Dermis microvascular lymphatic vessel endothelial cell (primary cell): Measurements from ENCODE around the gene SETBP1. TPM values are rescaled to one million over a fixed set of nuclear protein-coding genes. Genes with fewer than 3 reads are reported as not detected.

Source experiments
- DNase-seq, 2 donors: peaks; one replicate each; pipeline versions ENCODE4 v3.0.0 to v3.0.0-alpha.2; 2010; ENCODE audit warnings: low read depth in 2 of 2
- total RNA-seq: library from RNA; depleted of rRNA; stranded (reverse); fragments of >200 nt; gene quantifications from 2 replicates; pipeline ENCODE4 v1.2.1, GENCODE V29; 2014

Gene SETBP1
- total RNA-seq, 1 donor from 2014 or later: 2.3 TPM

DNA sequence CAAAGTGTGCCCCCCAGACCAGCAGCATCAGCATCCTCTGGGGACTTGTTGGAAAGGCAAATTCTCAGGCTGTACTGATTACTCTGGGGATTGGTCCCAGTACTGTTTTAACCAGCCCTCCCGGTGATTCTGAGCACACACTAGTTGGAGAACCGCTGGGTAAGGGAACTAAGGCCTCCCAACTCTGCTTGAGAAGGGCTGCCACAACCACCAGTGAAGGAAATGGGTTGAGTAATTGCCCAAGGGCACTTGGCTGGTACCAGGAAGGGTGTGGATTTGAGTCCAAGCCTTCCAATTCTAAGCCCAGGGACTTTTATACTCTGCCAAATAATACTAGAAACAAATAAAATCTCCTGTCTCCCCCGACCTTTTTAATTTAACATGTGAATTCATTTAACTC is 219.9 kb downstream of the SETBP1 start:
- DNase-seq: no peak

DNA sequence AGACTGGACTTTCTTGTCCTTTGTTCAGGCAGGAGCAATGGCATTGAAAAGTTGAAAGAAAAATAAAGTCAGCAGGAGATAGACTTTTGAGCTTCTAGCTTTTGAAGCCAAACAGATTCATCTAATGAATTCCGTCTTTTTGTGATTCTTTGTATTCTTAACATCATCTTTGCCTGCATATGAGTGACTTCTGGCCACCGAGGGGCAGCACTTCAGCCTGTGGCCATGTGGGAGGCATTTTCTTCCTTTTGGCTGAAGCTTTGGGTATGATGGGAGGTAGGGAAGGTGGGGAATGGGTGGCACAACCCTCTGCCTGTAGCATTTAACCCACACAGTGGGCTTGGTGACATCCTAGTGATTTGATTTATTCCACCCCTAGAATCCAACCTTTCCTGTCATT is 220.6 kb downstream of the SETBP1 start:
- no peak for DNase-seq

DNA sequence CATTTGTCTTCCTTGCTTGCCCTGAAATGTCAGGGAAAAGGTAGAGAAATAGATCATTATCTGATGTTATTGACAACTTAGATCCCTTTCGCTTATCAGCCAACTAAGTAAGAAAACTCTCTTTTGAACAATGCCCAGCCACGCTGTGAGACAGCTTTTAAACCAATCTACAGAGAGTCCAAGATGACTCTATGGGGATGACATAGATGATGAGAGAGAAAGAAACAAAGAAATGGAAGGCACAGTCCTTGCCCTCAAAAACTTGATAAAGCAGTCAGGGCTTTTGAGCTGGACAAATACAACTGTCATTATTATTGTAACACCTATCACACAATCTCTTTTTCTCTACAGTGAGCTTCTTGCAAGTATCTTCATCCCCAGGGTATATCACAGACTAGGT is 222.6 kb downstream of the SETBP1 start:
- DNase-seq: no peak

DNA sequence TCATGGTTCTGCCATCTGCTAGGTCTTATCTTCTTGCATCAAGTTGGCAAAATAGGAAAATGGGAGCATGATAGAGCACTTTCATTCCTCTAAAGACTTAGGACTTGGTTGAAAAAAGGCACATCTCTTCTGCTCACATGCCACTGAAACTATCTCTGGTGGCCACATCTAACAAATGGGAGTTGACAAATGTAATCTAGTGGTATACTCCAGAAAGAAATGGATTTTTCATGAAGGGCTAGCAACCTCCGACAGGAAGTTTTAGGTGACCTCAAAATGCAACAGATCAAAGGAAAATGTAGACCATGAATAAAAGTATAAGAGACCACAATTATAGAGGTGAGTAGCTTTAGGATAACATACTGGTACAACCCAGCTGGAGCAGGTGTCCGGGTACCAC is 224.1 kb downstream of the SETBP1 start:
- no peak for DNase-seq

DNA sequence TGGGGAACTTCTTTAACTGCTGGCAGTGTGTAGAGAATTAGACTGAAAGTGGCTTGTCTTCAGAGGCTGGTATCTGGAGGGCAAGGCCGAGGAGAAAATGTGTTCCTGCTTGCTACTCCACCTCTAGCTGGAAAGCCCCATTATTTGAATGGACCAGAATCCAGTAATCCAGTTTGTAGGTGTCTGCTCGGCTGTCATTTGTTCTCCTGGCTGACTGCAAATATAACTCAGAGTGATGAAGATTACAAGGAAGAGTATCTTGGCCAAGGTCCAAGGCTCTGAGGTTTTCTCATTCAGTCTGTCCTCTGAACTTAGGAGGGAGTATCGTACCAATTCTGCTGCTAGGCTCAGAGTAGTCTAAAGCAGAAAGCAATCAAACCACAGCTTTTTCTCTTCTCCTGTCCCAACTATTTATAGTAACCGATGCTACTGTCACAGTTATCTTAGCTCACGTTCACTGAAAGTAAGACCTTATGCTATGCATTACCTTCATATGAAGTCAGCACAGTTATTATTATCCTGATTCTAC is 228.6 kb downstream of the SETBP1 start:
- no peak for DNase-seq

DNA sequence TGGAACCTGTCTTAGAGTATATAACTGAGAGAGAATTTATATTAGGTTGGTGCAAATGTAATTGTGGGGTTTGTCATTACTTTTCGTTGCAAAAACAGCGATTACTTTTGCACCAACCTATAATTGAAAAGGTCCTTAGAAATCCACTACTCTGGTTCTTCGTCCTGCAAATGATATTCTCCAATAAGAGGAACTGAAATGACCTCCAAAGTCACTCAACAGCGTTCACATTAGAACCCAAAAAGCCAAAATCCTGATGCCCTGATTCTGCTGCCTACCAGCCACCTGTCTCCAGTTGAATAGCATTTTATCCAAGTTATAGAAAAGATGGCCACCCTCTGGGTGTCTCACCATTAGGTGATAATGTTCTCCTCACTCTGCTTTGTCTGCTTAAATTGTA is 230.6 kb downstream of the SETBP1 start:
- DNase-seq: no peak

DNA sequence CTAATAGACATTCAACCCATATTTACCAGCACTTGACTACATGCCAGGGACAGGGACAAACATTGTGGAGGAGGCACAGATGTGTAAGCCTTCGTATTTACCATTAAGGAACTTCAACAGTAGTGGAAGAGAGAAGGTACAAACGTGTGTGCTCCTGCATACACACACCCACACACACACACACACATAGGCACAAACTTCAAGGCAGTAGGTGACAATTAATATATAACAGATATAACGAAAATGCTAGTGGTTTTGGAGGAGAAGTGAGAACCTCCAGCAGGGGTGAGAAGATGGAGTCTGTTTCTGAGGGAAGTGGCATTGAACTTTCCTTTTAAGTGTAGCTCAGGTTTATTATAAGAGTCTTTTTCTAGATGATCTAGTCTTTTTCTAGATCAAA is 231.1 kb downstream of the SETBP1 start:
- no peak for DNase-seq

DNA sequence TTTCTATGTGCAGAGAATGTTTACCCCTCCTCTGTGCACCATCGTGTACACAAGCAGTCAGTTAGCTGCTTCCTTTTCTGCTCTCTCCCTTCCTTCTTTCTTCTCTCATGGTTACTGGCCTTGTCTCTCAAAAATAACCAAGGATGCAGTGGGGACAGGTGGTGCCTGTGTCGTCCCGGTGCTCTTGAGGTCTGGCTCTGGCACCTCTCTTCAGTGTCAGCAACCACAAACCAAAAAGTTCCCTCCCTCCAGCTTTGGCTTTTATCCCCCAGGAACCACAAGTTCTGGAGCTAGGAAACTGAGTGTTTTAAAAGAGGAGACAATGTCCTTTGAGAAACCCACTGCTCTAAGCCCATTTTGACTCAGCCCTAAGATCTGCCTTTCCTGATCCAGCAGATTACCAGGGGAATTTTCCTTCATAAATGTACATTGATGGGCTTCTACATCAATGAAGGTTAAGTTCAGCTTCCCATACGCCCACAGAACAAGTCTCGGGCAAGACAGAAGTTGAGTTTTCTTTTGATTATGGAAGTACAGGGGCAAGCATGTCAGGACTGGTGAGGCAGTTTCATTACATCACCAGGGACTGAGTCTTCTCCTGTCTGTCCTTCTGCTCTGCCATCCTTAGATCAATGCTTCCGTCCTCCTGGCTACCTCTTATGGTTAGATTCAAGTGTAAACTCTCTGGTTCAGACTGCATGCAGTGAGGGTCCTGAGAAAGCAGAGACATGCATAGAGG is 232.2 kb downstream of the SETBP1 start:
- DNase-seq: no peak

DNA sequence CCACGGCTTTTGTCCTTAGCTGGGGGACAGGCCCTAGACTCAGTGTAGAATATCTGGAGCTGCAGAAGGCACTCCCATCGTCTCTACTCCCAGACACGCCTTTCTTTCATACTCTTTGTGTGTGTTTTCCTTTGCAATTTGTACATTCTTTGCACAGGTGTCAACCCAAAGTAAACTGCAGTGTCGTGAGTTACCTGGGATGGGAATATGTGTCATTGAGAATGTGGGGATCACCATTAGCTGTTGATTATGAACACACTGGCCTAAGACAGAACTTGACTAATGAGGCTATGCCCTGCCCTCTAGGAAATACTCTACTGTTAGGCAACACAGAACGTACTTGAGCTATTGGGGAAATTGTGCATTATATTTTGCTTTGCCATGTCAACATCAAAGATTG is 233.3 kb downstream of the SETBP1 start:
- DNase-seq: no peak

DNA sequence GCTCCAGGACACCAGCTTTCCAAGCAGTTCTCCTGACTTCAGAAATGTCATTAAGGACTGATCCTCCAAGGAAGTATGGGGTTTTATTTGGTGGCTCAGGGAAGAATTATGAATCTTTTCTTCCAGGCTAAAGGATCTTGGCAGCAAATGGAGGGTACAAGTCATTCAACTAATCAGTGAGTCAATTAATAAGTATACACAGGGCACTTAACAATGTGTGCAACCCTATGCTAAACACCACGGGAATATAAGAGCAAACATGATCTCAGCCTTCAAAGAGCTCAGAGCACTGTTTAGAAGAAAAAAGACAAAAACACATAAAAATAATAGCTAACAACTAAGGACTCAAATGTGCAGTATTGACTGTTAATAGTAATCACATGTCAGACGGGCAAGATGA is 234.5 kb downstream of the SETBP1 start:
- DNase-seq: no peak

DNA sequence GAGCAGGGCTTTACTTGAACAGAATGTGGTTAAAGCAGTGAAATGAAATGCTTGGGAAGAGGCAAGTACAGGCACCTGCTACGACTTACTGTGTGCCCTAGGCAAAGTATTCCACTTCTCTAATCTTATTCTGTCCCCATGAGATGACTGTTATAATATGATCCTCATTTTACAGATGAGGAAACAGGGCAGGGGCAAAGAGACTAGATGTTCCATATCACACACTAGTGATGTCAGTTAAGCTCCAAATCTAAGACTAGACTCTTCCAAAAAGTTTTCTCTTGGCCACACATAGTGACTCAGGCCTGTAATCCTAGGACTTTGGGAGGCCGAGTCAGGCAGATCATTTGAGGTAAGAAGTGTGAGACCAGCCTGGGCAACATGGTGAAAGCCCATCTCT is 235.0 kb downstream of the SETBP1 start:
- DNase-seq: no peak

DNA sequence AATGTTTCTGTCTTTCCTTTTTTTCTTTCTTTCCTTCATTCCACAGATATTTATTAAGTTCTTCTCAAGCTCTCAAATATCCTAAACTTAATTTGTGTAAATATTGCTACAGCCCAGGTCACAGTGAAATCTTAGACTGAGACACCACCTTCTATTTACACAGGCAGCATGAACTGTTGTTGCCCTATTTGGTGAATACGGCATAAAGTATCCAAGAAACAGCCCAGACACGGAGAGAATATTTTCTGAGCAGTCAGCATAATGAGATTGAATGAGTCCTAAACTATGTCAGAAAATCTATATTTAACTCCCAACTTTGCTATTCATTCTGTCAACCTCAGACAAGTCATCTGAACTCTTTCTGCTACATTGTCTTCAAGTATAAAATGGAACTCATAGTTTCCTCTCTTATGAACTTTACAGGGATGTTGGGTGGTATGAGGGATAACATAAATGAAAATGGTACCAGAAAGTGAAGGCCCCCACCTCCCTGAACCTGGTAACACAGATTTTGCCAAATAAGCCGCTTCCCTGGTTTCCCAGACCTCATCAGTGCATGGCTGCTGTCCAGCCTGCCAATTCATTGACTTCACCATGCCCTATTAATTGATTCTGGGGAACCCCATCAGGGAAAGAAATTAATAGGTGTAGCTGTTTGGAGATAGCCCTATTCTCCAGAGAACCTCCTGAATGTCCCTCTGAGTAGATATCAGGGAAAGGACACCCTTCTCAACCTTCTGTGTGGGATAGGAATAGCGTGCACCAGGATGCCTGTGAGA is 235.9 kb downstream of the SETBP1 start:
- no peak for DNase-seq

DNA sequence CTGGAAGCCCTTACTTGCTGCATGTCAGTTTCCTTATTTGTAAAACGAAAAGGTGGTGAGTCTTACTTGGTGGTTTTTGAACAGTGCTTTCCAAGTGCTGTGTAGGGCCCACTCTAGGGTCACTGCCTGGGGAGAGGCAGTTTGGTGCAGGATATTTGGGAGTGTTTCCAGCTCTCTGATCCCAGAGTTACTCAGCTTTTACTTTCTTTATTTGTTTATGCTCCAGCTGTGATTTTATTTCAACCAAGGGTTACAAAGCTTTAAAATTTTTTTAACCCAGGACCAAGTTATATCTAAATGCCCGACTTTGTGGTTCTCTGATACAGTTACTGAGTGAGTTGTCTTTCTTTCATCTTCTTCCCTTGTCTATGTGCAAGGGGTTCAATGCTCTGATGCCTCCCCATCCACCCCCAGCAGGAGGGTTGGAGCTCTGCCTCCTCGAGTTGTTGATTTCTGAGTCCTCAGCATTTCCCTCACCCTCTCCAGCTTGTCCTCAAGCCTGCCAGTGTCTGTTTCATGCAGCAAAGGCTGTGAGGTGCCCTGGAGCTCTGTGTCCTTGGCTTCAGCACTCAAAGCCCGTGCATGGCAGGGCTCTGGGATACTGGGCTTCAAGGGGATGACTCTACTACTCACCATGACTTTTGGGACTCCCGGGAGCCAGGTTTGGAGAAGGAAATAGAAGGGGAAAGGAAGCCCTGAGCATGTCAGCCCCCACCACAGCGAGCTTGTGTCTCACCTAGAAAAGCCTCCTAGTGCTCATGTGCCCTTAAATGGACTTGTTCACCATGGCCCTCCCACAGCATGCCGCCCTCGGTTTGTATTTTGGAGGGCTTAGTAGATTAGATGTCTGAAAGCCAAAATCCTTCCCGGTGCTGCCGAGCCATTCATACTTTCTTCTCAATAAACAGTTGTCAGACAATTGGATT is 236.8 kb downstream of the SETBP1 start:
- DNase-seq: no peak

DNA sequence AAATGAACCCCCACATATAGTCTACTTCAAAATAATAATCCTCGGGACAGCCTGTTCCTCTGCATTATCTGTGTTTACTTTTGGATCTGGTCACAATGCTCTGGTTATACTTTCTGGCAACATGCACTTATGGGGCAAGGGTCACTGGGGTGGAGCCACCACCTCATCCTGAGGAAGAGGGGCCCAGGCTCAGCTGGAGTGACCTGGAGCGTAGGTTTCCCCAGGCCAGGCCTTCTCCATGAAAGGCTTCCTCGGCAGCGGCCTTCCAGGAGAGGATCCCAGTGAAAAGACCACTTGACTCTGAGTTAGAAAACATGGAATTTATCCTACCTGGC is 237.4 kb downstream of the SETBP1 start:
- DNase-seq: no peak

DNA sequence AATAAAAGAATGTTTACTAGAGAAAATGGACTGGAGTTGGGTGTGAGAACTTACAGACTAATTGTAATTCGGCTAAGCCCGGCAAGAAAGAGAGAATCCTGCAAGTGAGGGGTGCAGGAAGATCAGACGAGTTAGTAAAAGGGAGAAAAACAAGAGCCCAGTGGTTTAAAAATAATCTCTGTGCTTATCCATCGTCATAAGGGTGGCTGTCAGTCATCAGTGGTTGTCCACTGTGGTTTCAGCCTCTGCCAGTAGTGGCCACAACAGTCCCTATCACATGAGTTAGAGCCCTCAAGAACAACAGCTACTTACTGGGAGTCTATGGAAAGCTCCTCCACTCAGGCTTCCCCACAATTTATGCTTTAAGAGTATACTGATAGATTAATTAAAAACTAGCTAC is 239.8 kb downstream of the SETBP1 start:
- DNase-seq: no peak

DNA sequence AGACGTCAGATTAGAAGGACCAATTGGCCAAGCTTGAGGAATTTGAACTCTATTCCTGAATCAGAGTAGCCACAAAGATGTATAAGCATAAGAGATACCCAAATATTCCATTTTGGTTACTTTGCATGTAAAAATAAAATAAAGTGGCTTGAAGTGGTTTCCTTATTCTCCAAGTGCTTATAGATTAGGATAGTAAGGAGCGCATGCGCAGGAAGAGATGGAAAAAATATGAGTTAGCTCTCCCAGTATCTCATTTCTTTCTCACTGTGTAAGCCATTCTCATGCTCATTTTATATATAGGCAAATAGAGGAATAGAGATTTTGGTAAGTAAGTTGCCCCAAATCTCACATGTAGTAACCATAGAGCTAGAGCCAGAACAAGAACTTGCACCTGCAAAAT is 241.3 kb downstream of the SETBP1 start:
- no peak for DNase-seq

DNA sequence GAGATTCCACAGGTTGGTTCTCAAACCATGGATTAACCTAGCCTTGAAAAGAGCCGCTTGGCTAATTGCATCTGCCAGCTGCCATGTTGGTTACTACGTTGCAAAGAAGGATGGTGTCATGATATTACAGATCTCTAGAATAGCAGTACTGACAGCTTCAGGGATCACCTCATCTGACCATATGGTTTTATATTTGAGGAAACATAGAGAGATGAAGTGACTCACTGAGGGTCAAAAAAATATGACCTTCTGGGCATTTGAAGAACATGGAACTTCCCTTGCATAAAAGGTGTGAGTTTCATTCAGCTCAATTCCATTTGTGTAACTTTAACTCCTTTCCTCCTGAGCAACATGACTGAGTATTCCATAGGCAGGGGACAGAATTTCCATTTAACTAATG is 242.3 kb downstream of the SETBP1 start:
- no peak for DNase-seq

DNA sequence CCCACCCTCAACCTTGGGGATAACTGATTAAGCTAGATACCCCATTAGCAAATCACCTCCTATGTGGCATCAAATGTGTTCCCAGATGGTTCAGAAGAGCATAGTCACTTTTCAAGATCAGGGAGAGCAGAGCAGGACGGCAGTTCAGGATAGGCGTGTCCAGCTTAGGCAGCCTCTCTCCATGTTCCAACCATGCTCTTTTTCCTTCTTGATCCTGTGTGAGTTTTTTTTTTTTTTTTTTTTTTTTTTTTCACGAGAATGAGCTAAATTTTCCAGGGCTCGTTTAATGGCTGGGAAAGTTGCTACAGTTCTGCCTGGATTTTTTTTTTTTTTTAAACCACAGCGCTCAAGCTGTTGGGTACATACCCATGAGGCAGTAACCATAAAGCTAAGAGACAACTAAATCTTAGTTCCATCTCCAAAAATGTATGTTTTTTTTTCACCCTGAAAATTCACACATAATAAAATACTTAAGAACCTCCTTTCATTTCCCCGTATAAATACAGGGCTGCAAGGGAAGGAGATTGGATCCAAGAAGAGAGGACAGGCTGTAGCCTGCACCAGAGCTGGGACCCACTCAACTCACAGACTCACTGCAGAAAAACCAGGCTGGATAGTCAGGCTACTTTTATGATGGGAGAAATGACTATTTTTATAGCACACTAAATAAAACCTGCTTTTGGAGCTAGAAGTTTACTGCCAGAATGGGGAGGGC is 244.3 kb downstream of the SETBP1 start:
- no peak for DNase-seq

DNA sequence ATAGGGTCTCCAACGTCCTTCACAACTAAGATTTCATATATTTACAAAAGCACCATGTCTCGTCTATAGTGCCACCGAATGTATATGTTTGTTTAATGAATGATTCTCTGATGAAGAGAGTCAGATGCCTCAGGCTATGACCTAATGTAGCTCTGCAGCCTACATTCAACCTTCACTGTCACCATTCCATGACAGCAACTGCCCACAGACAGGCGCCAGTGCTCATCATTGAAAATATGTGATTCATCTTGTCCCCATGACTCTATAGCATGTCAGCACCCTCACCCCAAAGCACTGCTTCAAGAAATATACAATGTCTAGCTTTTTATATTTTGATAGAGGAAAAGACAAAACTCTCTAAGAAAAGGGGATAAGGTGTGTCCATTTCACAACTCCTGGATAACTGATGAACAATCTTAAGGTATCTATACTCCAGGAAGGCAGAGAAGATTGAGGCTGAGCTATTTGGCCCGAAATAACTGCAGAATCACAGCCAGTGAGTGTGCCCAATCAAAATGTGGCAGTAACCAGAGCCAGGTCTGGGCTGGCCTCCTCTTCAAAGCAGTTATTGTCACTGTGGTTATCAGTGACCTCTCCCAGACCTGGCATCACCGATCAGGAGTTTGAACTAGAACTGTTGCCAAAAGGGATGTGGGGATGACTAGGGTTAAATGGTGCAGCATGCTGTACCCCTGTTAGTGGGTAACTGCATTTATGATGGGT is 246.6 kb downstream of the SETBP1 start:
- no peak for DNase-seq

DNA sequence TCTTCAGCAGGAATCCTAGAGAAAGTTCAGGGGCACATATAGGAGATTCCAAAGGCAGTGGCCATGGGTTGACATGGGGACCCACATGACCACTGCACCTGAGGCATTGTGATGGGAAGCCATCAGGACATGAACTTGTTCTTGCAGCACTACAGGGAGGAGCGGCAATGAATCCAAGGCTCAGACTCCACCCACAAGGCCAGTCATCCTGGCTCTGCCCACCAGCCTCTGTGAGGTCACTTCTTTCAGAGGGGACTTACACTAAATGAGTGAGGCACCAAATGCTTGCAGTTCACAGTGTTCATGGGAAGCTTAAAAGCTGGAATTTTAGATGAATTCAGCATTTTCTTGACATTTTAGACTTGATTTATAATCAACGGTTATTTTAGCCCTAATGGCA is 254.2 kb downstream of the SETBP1 start:
- DNase-seq: no peak

DNA sequence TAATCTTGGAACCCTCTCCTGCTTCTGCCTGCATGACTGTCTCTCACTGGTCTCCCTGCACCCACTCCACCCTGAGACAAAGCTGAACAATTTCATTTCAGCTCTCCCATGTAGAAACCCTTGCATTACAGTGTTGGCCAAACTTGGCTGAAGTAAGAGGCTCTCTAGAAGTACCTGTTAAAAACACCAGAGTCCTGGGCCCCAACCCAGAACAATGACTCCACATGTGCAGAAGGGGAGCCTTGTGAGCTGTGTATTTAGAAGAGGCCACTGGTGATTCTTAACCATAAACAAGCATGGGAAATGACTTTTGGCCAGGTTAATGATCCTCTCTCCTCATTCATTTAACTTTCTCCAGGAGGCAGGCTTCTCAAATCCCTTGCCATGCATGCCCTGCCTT is 254.8 kb downstream of the SETBP1 start:
- no peak for DNase-seq
